Vagina (tissue), 2 donors: Measurements from ENCODE around the gene MFSD8. TPM values are rescaled to one million over a fixed set of nuclear protein-coding genes. Genes with fewer than 3 reads are reported as not detected.
"Not testable (repeated sequence)": the region's sequence is repeated elsewhere in the genome, so short reads cannot be mapped to it uniquely, and the experiment has no call there.

Experiments used
- DNase-seq, 2 donors: peaks; one replicate each; pipeline ENCODE4 v3.0.0-alpha.2; 2017; ENCODE audit errors: extremely low spot score in 2 of 2
- H3K27ac ChIP-seq: fragments of 200-600 bp; sonication (generic); one replicate; pipeline ENCODE4 v1.5.1; 2019
- H3K27me3 ChIP-seq: fragments of 200-600 bp; sonication (generic); one replicate; pipeline ENCODE4 v1.5.1; 2019
- H3K36me3 ChIP-seq, 2 donors: fragments of 200-600 bp; sonication (generic); one replicate each; pipeline ENCODE4 v1.5.1; 2017 to 2019
- H3K4me1 ChIP-seq: fragments of 200-600 bp; sonication (generic); one replicate; pipeline ENCODE4 v1.5.1; 2019
- H3K4me3 ChIP-seq, 2 donors: fragments of 200-600 bp; sonication (generic); 1 replicate in 1 of 2; 2 replicates in 1 of 2; pipeline ENCODE4 v1.5.1; 2016 to 2019
- H3K9me3 ChIP-seq: fragments of 200-600 bp; sonication (generic); one replicate; pipeline ENCODE4 v1.5.1; 2019
- CTCF ChIP-seq, 3 experiments: fragments of 450-650 bp in 2 of 3; fragments of 200-600 bp in 1 of 3; sonication (generic) in 1 of 3; IDR thresholded peaks; one replicate each; pipeline ENCODE4 v1.5.1; 2017 to 2019; ENCODE audit warnings: antibody characterized with exemption in 3 of 3, mild to moderate bottlenecking in 2 of 3, moderate library complexity in 2 of 3
- POLR2A ChIP-seq, 2 donors: fragments of 450-650 bp; IDR thresholded peaks; one replicate each; pipeline ENCODE4 v1.6.1; 2017; ENCODE audit warnings: antibody characterized with exemption in 2 of 2, mild to moderate bottlenecking in 2 of 2, moderate library complexity in 2 of 2
- POLR2AphosphoS5 ChIP-seq, 2 donors: sonication (generic); formaldehyde crosslinking; IDR thresholded peaks; one replicate each; pipeline ENCODE4 v1.9.0; 2017; ENCODE audit warnings: antibody characterized with exemption in 2 of 2, mild to moderate bottlenecking in 2 of 2, low read depth in 1 of 2; ENCODE audit not compliant: insufficient read depth in 1 of 2
- intact Hi-C: fragments of 100-400 bp; cut with DNase I; formaldehyde crosslinking; loops from one replicate; pipeline ENCODE4 v1.15.1; 2023
- total RNA-seq: library from RNA; depleted of rRNA; stranded (reverse); fragments of >200 nt; gene quantifications from one replicate; pipeline ENCODE4 v1.2.3, GENCODE V29; 2016

Gene MFSD8
- total RNA-seq, result 38.8 TPM

DNA sequence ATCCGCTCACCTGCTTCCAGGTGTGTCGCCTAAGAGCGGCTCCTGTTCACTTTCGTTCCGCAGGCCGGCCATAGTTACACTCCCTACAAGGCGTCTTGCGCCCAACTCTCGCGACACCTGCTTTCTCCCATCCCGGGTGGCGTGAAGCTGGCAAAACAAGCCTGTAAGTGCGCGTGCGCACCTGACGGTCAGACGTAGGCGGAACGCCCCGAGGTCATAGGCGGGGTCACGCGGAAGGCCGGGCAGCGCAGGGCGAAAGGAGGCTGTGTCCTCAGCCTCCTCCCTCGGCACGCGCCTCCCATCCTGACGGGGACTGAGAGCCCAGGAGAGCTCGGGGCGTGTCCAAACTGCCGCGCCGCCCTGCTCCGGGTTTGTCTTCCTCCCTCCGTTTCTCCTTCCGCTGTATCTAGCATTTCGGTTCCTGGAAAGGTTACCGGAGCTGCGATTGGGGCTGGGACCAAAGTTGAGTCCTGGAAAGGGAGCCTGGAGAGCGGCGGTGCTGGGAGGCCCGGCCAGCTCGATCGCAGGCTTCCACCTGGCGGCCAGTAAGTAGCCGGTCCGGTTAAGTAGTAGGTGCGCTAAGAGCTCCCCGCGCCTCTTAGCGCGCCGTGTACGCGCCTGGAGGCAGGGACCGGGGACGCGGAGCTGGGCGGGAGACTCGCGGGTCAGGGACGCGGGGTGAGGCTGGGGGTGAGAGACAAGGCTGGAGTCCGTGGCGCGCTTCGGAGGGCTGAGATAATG lies at the start of gene MFSD8, which contains the start of gene ABHD18:
Gene MFSD8 (minus strand): TSS at position 112 of the 741 bp plus-strand sequence. CDS start 40 bp downstream, at position 72.
Gene ABHD18 (plus strand): TSS at position 345 of the 741 bp plus-strand sequence. CDS start 17,550 bp downstream, outside the sequence.
- no peaks in the 10 kb centered on the region for H3K27me3 ChIP-seq
- TF ChIP-seq POLR2AphosphoS5 (IDR thresholded peaks at IDR 0.05; ENCODE audit: insufficient read depth in 1 of 2, low read depth in 1 of 2) (peak; percentile 96 to 97), POLR2A (IDR thresholded peaks at IDR 0.05) (peak in 1 of 2 donors; percentile 17), CTCF (IDR thresholded peaks at IDR 0.05) (peak in 2 of 3 experiments; percentile 27 to 46)
- H3K27ac ChIP-seq, result peak within 1 kb of the TSS; percentile 92
- peak; percentile 99 for DNase-seq
- H3K4me3 ChIP-seq, result peak within 1 kb of the TSS; percentile 68 to 77
- intact Hi-C loops, result loop anchor here (5.0 kb wide), 1 partner anchor 183 kb away; the partner anchor contains the start of gene HSPA4L
- H3K4me1 ChIP-seq, result peaks cover 16% of the 10 kb centered on the region
- no peaks in the 10 kb centered on the region for H3K9me3 ChIP-seq
- no peaks in the 10 kb centered on the region for H3K36me3 ChIP-seq

GRCh38 chr4:128009428-128009827 lies 44.5 kb upstream of the MFSD8 start:
- H3K4me3 ChIP-seq, result no peak overlapping the region
- no peaks in the 10 kb centered on the region for H3K9me3 ChIP-seq
- no peak overlapping the region for H3K27ac ChIP-seq
- H3K36me3 ChIP-seq, result peaks cover 0 to 8% of the 10 kb centered on the region in 2 donors
- DNase-seq, result no peak
- TF ChIP-seq POLR2A (IDR thresholded peaks at IDR 0.05), result no peak
- no peak for TF ChIP-seq POLR2AphosphoS5 (IDR thresholded peaks at IDR 0.05; ENCODE audit: insufficient read depth in 1 of 2, low read depth in 1 of 2)
- no peak for TF ChIP-seq CTCF (IDR thresholded peaks at IDR 0.05)
- intact Hi-C loops, result no loop called here
- no peaks in the 10 kb centered on the region for H3K4me1 ChIP-seq
- no peaks in the 10 kb centered on the region for H3K27me3 ChIP-seq

- no peak overlapping the region for H3K27ac ChIP-seq
- no peak overlapping the region for H3K4me3 ChIP-seq
- no peaks in the 10 kb centered on the region for H3K27me3 ChIP-seq
- DNase-seq, result no peak
- TF ChIP-seq POLR2A (IDR thresholded peaks at IDR 0.05) (no peak), CTCF (IDR thresholded peaks at IDR 0.05) (no peak), POLR2AphosphoS5 (IDR thresholded peaks at IDR 0.05; ENCODE audit: insufficient read depth in 1 of 2, low read depth in 1 of 2) (no peak)
- no peaks in the 10 kb centered on the region for H3K9me3 ChIP-seq
- H3K4me1 ChIP-seq, result no peaks in the 10 kb centered on the region
- intact Hi-C loops, result no loop called here
- H3K36me3 ChIP-seq, result peaks cover 0 to under 1% of the 10 kb centered on the region in 2 donors
Observed at GRCh38 chr4:128006592-128006991, 41.6 kb upstream of the MFSD8 start.

DNA sequence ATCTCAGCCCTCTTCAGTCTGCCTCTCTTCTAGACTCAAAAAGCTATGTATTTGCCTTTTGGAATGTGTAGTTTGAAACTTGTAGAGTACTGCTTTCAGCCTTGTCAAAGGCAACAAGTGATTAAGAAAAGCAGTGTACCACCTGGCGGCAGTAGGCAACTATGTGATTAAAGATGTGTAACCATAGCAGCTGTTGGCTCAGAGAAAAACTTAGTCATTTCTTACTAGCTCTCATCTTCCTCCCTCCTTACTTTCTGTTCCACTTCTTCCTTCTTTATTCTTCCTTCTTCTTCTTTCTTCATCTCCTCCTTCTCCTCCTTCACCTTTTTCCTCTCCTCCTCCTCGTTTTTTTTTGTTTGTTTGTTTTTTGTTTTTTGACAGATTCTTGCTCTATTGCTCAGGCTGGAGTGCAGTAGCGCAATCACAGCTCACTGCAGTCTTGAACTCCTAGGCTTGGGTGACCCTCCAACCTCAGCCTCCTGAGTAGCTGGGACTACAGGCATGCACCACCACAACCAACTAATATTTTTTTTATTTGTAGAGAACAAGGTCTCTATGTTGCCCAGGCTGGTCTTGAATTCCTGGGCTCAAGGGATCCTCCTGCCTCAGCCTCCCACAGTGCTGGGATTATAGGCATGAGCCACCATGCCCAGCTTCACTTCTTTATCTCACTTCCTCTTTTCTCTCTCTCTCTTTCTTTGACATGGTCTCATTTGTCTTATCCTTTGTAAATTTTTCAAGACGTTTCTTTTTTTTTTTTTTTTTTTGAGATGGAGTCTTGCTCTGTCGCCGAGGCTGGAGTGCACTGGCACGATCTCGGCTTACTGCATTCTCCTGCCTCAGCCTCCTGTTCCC lies 32.8 kb upstream of the MFSD8 start:
- Histone ChIP-seq H3K4me1 (no peaks in the 10 kb centered on the region), H3K36me3 (peaks cover 0 to 8% of the 10 kb centered on the region in 2 donors)
- intact Hi-C loops, result no loop called here

DNA sequence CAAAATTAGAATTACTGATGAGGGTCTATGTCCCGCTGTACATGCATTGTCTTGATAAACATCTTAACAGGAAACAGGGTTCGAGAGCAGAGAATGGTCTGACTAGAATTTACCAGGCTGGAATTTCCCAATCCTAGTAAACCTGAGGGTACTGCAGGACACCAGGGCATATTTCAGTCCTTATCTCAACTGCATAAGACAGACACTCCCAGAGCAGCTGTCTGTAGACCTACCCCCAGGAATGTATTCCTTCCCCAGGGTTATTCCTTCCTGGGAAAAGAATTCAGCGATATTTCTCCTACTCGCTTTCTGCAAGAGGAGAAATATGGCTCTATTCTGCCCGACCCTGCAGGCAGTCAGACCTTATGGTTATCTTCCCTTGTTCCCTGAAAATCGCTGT lies 31.5 kb upstream of the MFSD8 start:
- H3K36me3 ChIP-seq, H3K27ac ChIP-seq, H3K9me3 ChIP-seq, H3K4me3 ChIP-seq, H3K4me1 ChIP-seq, intact Hi-C loops, DNase-seq, H3K27me3 ChIP-seq: not testable (repeated sequence)

More for the DNA sequence above, 32.8 kb upstream of the MFSD8 start:
- Histone ChIP-seq H3K4me3 (no peak overlapping the region), H3K27me3 (no peaks in the 10 kb centered on the region), H3K27ac (no peak overlapping the region), H3K9me3 (no peaks in the 10 kb centered on the region)
- TF ChIP-seq POLR2A (IDR thresholded peaks at IDR 0.05), result no peak
- no peak for TF ChIP-seq CTCF (IDR thresholded peaks at IDR 0.05)
- no peak for TF ChIP-seq POLR2AphosphoS5 (IDR thresholded peaks at IDR 0.05; ENCODE audit: insufficient read depth in 1 of 2, low read depth in 1 of 2)
- DNase-seq, result no peak
